Panc1 (cell line): ENCODE measurements around the gene SPDEF.

Experiments used
- CTCF ChIP-seq: fragments of 450-650 bp; IDR thresholded peaks from 2 replicates; pipeline ENCODE4 v1.5.1; 2017; ENCODE audit warnings: mild to moderate bottlenecking
- REST ChIP-seq, 2 experiments: IDR thresholded peaks; 2 replicates each; pipeline ENCODE4 v1.6.1; 2011 to 2012; ENCODE audit warnings: low read depth in 2 of 2, control low read depth in 1 of 2, low read length in 1 of 2, mild to moderate bottlenecking in 1 of 2, moderate library complexity in 1 of 2; ENCODE audit not compliant: insufficient read depth in 1 of 2

DNA sequence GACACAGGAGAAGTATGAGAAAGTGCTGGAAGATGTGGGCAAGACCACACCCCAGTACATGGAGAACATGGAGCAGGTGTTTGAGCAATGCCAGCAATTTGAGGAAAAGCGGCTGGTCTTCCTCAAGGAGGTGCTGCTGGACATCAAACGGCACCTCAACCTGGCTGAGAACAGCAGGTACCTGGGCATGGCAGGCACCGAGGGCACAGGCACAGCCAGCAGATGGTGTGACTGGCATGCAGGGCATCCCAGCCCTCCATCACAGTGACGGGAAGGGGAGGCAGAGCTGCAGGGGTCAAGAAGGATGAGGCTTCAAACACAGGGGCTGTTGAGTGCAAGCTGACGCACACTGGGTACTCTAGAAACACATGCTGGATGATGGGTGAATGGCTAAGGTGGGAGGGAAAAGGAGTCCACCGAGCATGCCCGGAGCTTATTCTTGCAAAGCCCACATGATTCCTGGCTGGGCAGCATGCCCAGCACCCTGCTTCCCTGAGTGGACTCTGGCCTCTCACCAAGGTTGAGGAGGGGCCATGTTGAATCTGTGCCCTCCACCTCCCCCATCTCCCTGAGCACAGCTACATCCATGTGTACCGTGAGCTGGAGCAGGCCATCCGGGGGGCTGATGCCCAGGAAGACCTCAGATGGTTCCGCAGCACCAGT lies 26.3 kb downstream of the SPDEF start:
- TF ChIP-seq CTCF (no peak), REST (IDR thresholded peaks at IDR 0.05; ENCODE audit: insufficient read depth in 1 of 2, low read depth in 2 of 2, low read length in 1 of 2) (no peak)
